ENCODE data around the gene ACTR8.

The ACTR8 gene

GRCh38 chr3:53843195-53844177, 38.5 kb downstream of the ACTR8 start:
- H3K4me3 ChIP-seq (ENCODE audit: low read length) = no peak overlapping the region
- no peak for TF ChIP-seq CTCF (conservative IDR thresholded peaks at IDR 0.05; ENCODE audit: low read depth, low read length)
- no peak for DNase-seq (ENCODE audit: low read depth)

DNA sequence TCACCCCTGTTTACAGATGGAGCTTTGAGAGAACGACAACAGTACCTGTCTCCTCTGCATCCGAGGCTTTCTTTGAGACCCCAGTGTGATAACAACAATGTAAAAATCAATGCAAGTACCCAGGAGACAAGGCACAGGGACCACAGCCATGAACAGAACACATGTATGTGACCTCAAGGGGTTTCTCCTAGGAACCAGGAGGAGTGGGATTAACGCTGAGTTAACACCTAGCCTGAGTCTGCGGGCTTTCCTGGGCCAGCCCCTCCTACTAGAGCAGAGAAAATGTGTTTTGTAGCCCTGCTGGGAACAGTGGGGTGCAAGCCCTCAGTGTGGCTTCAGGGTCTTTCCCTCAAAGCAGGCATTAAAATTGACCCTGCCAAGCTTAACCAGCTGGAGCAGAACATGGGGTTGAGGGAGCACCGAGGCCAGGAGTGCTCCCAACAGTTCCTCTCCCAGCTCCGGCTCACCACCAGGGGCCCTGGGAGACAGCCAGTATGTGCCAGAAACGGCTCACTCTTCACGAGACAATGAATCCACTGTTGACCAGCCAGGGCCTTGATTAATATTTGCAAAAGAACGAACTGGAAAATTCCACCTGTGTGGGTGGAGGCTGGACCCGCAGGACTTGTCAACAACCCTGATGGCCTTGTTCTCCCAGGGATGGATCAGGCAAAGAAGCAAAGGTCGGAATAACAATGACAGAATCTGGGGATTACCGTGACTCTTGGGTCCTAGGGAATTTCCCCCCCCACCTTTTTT, 39.3 kb downstream of the ACTR8 start:
- TF ChIP-seq CTCF (conservative IDR thresholded peaks at IDR 0.05; ENCODE audit: low read depth, low read length) = peak; percentile 65
- peak; percentile 76 for DNase-seq (ENCODE audit: low read depth)
- no peak overlapping the region for H3K4me3 ChIP-seq (ENCODE audit: low read length)

DNA sequence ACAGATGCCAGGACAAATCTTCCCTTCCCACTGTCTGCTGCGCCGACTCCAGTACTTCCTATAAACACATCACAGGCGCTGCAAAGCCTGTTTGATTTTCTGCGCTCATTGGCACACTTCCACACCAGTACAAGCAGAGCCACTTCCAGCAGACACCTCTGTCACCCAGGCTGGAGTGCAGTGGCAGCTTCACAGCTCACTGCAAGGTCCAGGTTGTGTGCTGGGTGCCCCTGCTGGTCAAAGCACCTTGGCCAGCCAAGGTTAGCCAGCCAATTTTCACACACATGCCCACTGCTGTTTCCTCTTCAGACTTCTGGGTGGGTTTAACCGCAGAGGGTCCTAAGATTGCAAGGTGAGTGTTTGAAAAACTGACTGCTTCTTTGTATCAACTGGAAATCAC, 40.7 kb downstream of the ACTR8 start:
- H3K4me3 ChIP-seq (ENCODE audit: low read length) = no peak overlapping the region
- peak; percentile 21 for TF ChIP-seq CTCF (conservative IDR thresholded peaks at IDR 0.05; ENCODE audit: low read depth, low read length)
- no peak for DNase-seq (ENCODE audit: low read depth)

DNA sequence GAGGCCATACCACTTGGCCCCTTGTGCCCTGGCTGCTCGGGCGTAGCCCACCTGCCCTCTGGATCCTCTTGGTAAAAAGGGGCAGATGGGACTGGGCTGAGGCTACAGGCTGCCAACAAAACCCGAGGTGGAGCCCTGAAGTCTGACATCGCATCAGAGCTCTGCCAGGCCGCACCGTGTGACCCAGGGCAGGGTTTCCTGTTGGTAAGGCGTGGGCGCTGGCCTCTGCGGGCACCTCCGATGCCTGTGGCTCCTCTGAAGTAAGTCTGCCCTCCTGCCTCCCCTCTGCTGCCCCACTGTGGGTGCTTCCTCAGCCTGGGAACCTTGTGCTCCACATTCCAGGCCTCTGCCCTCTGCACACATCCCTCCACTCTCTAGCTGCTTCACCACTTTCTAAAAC, 44.6 kb downstream of the ACTR8 start:
- H3K4me3 ChIP-seq (ENCODE audit: low read length) = no peak overlapping the region
- TF ChIP-seq CTCF (conservative IDR thresholded peaks at IDR 0.05; ENCODE audit: low read depth, low read length) = no peak
- DNase-seq (ENCODE audit: low read depth) = no peak

- no peak overlapping the region for H3K4me3 ChIP-seq (ENCODE audit: low read length)
- no peak for DNase-seq (ENCODE audit: low read depth)
- TF ChIP-seq CTCF (conservative IDR thresholded peaks at IDR 0.05; ENCODE audit: low read depth, low read length) = no peak
Measured at GRCh38 chr3:53836084-53836872, 45.7 kb downstream of the ACTR8 start.

GRCh38 chr3:53835257-53835656, 46.7 kb downstream of the ACTR8 start:
- no peak for DNase-seq (ENCODE audit: low read depth)

More at GRCh38 chr3:53835257-53835656, 46.7 kb downstream of the ACTR8 start:
- no peak for TF ChIP-seq CTCF (conservative IDR thresholded peaks at IDR 0.05; ENCODE audit: low read depth, low read length)
- no peak overlapping the region for H3K4me3 ChIP-seq (ENCODE audit: low read length)
